Neural cell (in vitro differentiated cells): ENCODE data around the gene S100G.

Source experiments
- EP300 ChIP-seq: fragments of 450-650 bp; conservative IDR thresholded peaks from 2 replicates; pipeline ENCODE4 v1.6.1; 2014; ENCODE audit warnings: antibody characterized with exemption, mild to moderate bottlenecking, moderate library complexity; ENCODE audit not compliant: poor library complexity, severe bottlenecking
- POLR2AphosphoS5 ChIP-seq: IDR thresholded peaks from 2 replicates; pipeline ENCODE4 v1.6.1; 2012
- SMC3 ChIP-seq: fragments of 450-650 bp; conservative IDR thresholded peaks from 2 replicates; pipeline ENCODE4 v1.6.1; 2014; ENCODE audit warnings: antibody characterized with exemption, mild to moderate bottlenecking, moderate library complexity; ENCODE audit not compliant: poor library complexity
- TAF1 ChIP-seq: IDR thresholded peaks from 2 replicates; pipeline ENCODE4 v1.6.1; 2012; ENCODE audit warnings: low read depth
- TF ChIP-seq, protein P1 (sequence below): IDR thresholded peaks from 2 replicates; pipeline ENCODE4 v1.6.1; 2012; ENCODE audit warnings: borderline replicate concordance
- TF ChIP-seq, protein P2 (sequence below): fragments of 450-650 bp; IDR thresholded peaks from 2 replicates; pipeline ENCODE4 v1.5.1; 2014; ENCODE audit warnings: antibody characterized with exemption, mild to moderate bottlenecking, moderate library complexity; ENCODE audit not compliant: poor library complexity, severe bottlenecking

DNA sequence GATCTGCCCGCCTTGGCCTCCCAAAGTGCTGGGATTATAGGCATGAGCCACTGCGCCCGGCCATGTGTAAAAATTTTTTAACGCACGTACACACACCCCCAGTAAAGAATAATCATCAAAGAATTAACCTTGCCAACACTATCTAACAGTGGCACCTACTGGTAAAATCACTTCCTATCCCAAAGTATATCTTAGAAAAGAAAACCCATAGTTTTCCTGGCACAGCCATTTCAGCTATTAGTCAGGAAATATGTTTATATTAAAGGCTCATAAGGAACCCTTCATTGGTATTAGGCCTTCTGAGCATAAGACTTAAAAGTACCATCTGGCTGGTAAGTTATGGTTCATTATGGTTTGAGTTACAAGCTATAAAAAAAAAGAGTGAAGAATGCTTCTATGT, 14.1 kb downstream of the S100G start:
- TF ChIP-seq TAF1 (no peak), POLR2AphosphoS5 (no peak), EP300 (no peak), SMC3 (no peak)
- TF ChIP-seq, protein P1, sequence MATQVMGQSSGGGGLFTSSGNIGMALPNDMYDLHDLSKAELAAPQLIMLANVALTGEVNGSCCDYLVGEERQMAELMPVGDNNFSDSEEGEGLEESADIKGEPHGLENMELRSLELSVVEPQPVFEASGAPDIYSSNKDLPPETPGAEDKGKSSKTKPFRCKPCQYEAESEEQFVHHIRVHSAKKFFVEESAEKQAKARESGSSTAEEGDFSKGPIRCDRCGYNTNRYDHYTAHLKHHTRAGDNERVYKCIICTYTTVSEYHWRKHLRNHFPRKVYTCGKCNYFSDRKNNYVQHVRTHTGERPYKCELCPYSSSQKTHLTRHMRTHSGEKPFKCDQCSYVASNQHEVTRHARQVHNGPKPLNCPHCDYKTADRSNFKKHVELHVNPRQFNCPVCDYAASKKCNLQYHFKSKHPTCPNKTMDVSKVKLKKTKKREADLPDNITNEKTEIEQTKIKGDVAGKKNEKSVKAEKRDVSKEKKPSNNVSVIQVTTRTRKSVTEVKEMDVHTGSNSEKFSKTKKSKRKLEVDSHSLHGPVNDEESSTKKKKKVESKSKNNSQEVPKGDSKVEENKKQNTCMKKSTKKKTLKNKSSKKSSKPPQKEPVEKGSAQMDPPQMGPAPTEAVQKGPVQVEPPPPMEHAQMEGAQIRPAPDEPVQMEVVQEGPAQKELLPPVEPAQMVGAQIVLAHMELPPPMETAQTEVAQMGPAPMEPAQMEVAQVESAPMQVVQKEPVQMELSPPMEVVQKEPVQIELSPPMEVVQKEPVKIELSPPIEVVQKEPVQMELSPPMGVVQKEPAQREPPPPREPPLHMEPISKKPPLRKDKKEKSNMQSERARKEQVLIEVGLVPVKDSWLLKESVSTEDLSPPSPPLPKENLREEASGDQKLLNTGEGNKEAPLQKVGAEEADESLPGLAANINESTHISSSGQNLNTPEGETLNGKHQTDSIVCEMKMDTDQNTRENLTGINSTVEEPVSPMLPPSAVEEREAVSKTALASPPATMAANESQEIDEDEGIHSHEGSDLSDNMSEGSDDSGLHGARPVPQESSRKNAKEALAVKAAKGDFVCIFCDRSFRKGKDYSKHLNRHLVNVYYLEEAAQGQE, result no peak
- TF ChIP-seq, protein P2, sequence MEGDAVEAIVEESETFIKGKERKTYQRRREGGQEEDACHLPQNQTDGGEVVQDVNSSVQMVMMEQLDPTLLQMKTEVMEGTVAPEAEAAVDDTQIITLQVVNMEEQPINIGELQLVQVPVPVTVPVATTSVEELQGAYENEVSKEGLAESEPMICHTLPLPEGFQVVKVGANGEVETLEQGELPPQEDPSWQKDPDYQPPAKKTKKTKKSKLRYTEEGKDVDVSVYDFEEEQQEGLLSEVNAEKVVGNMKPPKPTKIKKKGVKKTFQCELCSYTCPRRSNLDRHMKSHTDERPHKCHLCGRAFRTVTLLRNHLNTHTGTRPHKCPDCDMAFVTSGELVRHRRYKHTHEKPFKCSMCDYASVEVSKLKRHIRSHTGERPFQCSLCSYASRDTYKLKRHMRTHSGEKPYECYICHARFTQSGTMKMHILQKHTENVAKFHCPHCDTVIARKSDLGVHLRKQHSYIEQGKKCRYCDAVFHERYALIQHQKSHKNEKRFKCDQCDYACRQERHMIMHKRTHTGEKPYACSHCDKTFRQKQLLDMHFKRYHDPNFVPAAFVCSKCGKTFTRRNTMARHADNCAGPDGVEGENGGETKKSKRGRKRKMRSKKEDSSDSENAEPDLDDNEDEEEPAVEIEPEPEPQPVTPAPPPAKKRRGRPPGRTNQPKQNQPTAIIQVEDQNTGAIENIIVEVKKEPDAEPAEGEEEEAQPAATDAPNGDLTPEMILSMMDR, result no peak
